ENCODE measurements around the gene UBE2G1. TPM values are rescaled to one million over a fixed set of nuclear protein-coding genes. Genes with fewer than 3 reads are reported as not detected.

Gene UBE2G1
- total RNA-seq, 4 donors from 2014 or later = 26.4 to 54.1 (median 35.7) TPM

GRCh38 chr17:4272213-4272971 is 94.1 kb downstream of the UBE2G1 start:
- no peaks in the 10 kb centered on the region for H3K9me3 ChIP-seq
- no peaks in the 10 kb centered on the region for H3K27me3 ChIP-seq
- H3K27ac ChIP-seq = no peak overlapping the region
- H3K4me3 ChIP-seq = no peak overlapping the region
- DNase-seq = no peak
- TF ChIP-seq CTCF (IDR thresholded peaks at IDR 0.05) (no peak), POLR2A (IDR thresholded peaks at IDR 0.05) (no peak)
- H3K4me1 ChIP-seq = no peaks in the 10 kb centered on the region
- no peaks in the 10 kb centered on the region for H3K36me3 ChIP-seq

GRCh38 chr17:4270736-4271135 is 95.7 kb downstream of the UBE2G1 start:
- Histone ChIP-seq H3K27ac (no peak overlapping the region), H3K36me3 (no peaks in the 10 kb centered on the region), H3K27me3 (no peaks in the 10 kb centered on the region), H3K4me3 (no peak overlapping the region), H3K9me3 (no peaks in the 10 kb centered on the region), H3K4me1 (no peaks in the 10 kb centered on the region)
- no peak for TF ChIP-seq CTCF (IDR thresholded peaks at IDR 0.05)
- no peak for TF ChIP-seq POLR2A (IDR thresholded peaks at IDR 0.05)
- DNase-seq = no peak

- Histone ChIP-seq H3K9me3 (no peaks in the 10 kb centered on the region), H3K27ac (no peak overlapping the region), H3K36me3 (no peaks in the 10 kb centered on the region), H3K4me3 (no peak overlapping the region), H3K4me1 (no peaks in the 10 kb centered on the region), H3K27me3 (no peaks in the 10 kb centered on the region)
- TF ChIP-seq POLR2A (IDR thresholded peaks at IDR 0.05) (no peak), CTCF (IDR thresholded peaks at IDR 0.05) (no peak)
- DNase-seq = no peak
Observed at GRCh38 chr17:4269915-4270314, 96.6 kb downstream of the UBE2G1 start.

GRCh38 chr17:4267402-4267801 is 99.1 kb downstream of the UBE2G1 start:
- no peaks in the 10 kb centered on the region for H3K9me3 ChIP-seq
- DNase-seq = no peak
- no peak overlapping the region for H3K4me3 ChIP-seq
- H3K27me3 ChIP-seq = no peaks in the 10 kb centered on the region
- H3K36me3 ChIP-seq = no peaks in the 10 kb centered on the region
- no peak overlapping the region for H3K27ac ChIP-seq
- H3K4me1 ChIP-seq = peaks cover 0 to 13% (median 6%) of the 10 kb centered on the region in 4 donors
- TF ChIP-seq CTCF (IDR thresholded peaks at IDR 0.05) (no peak), POLR2A (IDR thresholded peaks at IDR 0.05) (no peak)

GRCh38 chr17:4266550-4266949 is 99.9 kb downstream of the UBE2G1 start:
- TF ChIP-seq POLR2A (IDR thresholded peaks at IDR 0.05) = no peak
- TF ChIP-seq CTCF (IDR thresholded peaks at IDR 0.05) = no peak
- no peak overlapping the region for H3K4me3 ChIP-seq
- no peaks in the 10 kb centered on the region for H3K27me3 ChIP-seq
- H3K9me3 ChIP-seq = no peaks in the 10 kb centered on the region
- no peak for DNase-seq
- H3K4me1 ChIP-seq = peaks cover 0 to 18% (median 7%) of the 10 kb centered on the region in 4 donors
- H3K27ac ChIP-seq = no peak overlapping the region
- no peaks in the 10 kb centered on the region for H3K36me3 ChIP-seq

Measured in Peyer's patch (tissue), 4 donors.